Endothelial cell of umbilical vein (primary cell): ENCODE data around the gene EMC6.

Source experiments
- EZH2 ChIP-seq: IDR thresholded peaks from 2 replicates; pipeline ENCODE4 v1.6.1; 2012; ENCODE audit warnings: borderline replicate concordance, low read depth, mild to moderate bottlenecking, moderate library complexity, low read length, inconsistent platforms; ENCODE audit not compliant: severe bottlenecking
- GATA2 ChIP-seq: IDR thresholded peaks from 2 replicates; pipeline ENCODE4 v1.7.0; 2011; ENCODE audit warnings: low read depth, mild to moderate bottlenecking, moderate library complexity, mixed read lengths, low read length; ENCODE audit not compliant: insufficient read length, insufficient read depth
- MYC ChIP-seq: IDR thresholded peaks from one replicate; pipeline ENCODE4 v1.6.1; 2011; ENCODE audit warnings: mild to moderate bottlenecking, low read depth, low read length
- POLR2AphosphoS5 ChIP-seq: IDR thresholded peaks from 2 replicates; pipeline ENCODE4 v1.6.1; 2012; ENCODE audit warnings: low read depth, mild to moderate bottlenecking, control low read depth, low read length, moderate library complexity; ENCODE audit not compliant: insufficient read depth
- TF ChIP-seq, protein P1 (sequence below), 2 donors: IDR thresholded peaks; 1 replicate in 1 of 2; 2 replicates in 1 of 2; pipeline ENCODE4 v1.5.1; 2011; ENCODE audit warnings: low read length in 2 of 2, mild to moderate bottlenecking in 2 of 2, moderate library complexity in 2 of 2, control low read depth in 1 of 2, inconsistent platforms in 1 of 2, low read depth in 1 of 2; ENCODE audit not compliant: insufficient read depth in 1 of 2; ENCODE audit errors: extremely low read depth in 1 of 2
- TF ChIP-seq, protein P2 (sequence below): IDR thresholded peaks from 2 replicates; pipeline ENCODE4 v1.6.1; 2011; ENCODE audit not compliant: insufficient read depth, insufficient read length

DNA sequence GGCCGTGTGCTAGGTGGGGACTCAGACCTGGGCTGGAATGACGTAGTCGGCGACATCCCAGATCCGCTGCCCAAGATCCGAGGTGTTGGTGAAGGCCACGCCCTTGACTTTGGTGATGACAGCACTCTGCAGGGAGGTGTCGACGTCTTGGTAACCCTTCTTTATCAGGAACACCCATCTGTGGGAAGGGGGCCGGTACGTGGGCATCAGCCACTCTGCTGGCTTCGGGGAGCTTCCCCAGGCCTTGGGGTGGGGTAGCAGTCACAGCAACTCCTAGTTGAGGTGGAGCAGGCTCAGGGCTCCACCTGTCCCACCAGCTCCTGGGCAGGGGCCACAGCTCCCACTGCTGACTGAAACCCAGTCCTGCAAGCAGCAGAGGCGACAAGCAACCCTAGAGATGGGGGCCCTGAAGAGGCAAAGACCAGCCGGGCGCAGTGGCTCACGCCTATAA, 23.0 kb downstream of the EMC6 start:
- no peak for TF ChIP-seq EZH2
- TF ChIP-seq POLR2AphosphoS5, result no peak
- TF ChIP-seq MYC, result no peak
- TF ChIP-seq GATA2, result no peak
- TF ChIP-seq, protein P1, sequence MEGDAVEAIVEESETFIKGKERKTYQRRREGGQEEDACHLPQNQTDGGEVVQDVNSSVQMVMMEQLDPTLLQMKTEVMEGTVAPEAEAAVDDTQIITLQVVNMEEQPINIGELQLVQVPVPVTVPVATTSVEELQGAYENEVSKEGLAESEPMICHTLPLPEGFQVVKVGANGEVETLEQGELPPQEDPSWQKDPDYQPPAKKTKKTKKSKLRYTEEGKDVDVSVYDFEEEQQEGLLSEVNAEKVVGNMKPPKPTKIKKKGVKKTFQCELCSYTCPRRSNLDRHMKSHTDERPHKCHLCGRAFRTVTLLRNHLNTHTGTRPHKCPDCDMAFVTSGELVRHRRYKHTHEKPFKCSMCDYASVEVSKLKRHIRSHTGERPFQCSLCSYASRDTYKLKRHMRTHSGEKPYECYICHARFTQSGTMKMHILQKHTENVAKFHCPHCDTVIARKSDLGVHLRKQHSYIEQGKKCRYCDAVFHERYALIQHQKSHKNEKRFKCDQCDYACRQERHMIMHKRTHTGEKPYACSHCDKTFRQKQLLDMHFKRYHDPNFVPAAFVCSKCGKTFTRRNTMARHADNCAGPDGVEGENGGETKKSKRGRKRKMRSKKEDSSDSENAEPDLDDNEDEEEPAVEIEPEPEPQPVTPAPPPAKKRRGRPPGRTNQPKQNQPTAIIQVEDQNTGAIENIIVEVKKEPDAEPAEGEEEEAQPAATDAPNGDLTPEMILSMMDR (IDR thresholded peaks at IDR 0.05; ENCODE audit: extremely low read depth in 1 of 2, insufficient read depth in 1 of 2, low read depth in 1 of 2, low read length in 2 of 2), result no peak
- TF ChIP-seq, protein P2, sequence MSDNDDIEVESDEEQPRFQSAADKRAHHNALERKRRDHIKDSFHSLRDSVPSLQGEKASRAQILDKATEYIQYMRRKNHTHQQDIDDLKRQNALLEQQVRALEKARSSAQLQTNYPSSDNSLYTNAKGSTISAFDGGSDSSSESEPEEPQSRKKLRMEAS, result no peak
